Spinal cord (tissue), 10 donors: ENCODE data around the gene NLRX1. TPM values are rescaled to one million over a fixed set of nuclear protein-coding genes. Genes with fewer than 3 reads are reported as not detected.
"Not testable (repeated sequence)": the region's sequence is repeated elsewhere in the genome, so short reads cannot be mapped to it uniquely, and the experiment has no call there.

ENCODE experiments used
- DNase-seq, 6 donors: peaks; one replicate each; pipeline versions ENCODE4 v3.0.0 to v3.0.0-alpha.2; 2013 to 2015; ENCODE audit warnings: low spot score in 6 of 6, low read depth in 4 of 6
- H3K27ac ChIP-seq: one replicate; pipeline ENCODE4 v1.5.1; 2013; ENCODE audit warnings: low read depth, low read length, control low read depth
- H3K27me3 ChIP-seq: one replicate; pipeline ENCODE4 v1.6.1; 2013; ENCODE audit warnings: low read length; ENCODE audit not compliant: control insufficient read depth, insufficient read depth
- H3K36me3 ChIP-seq: one replicate; pipeline ENCODE4 v1.6.1; 2013; ENCODE audit warnings: low read length; ENCODE audit not compliant: control insufficient read depth, insufficient read depth
- H3K4me1 ChIP-seq: one replicate; pipeline ENCODE4 v1.6.1; 2013; ENCODE audit warnings: low read length; ENCODE audit not compliant: control insufficient read depth, insufficient read depth
- H3K4me3 ChIP-seq: one replicate; pipeline ENCODE4 v1.5.1; 2013; ENCODE audit warnings: low read depth, low read length, control low read depth
- H3K9me3 ChIP-seq: one replicate; pipeline ENCODE4 v1.6.1; 2013; ENCODE audit warnings: low read length; ENCODE audit not compliant: control insufficient read depth, insufficient read depth
- WGBS: methylation state at CpG from one replicate; pipeline ENCODE4 v1.1.5; 2013; ENCODE audit warnings: missing lambda C conversion rate; ENCODE audit not compliant: insufficient coverage; 5-methylcytosine and 5-hydroxymethylcytosine counted together
- polyA plus RNA-seq, 2 donors: library from polyadenylated mRNA; unstranded; fragments of 120-200 nt; gene quantifications; one replicate each; pipeline ENCODE4 v1.2.1, GENCODE V29; 2013; ENCODE audit not compliant: insufficient read length in 2 of 2
- total RNA-seq, 2 donors: library from RNA; depleted of rRNA in 1 of 2; stranded (reverse); fragments of 120-200 nt in 1 of 2; fragments of >200 nt in 1 of 2; gene quantifications; one replicate each; pipeline versions ENCODE4 v1.2.3 to v1.2.4, GENCODE V29; 2013 to 2014
- donor health status: healthy.

The NLRX1 gene
- total and polyA plus RNA-seq, 4 donors: 8.9 to 15.6 (median 9.9) TPM

- H3K27ac ChIP-seq, H3K9me3 ChIP-seq, H3K4me1 ChIP-seq, DNase-seq, H3K27me3 ChIP-seq, H3K4me3 ChIP-seq, H3K36me3 ChIP-seq: not testable (repeated sequence)
- 95% methylated on average over 11 of the region's 14 CpGs for WGBS
These were observed 22.7 kb downstream of the NLRX1 start for GRCh38 chr11:119191265-119191664.

- no peaks in the 10 kb centered on the region for H3K9me3 ChIP-seq
- H3K4me1 ChIP-seq: no peaks in the 10 kb centered on the region
- H3K36me3 ChIP-seq: peaks cover 3% of the 10 kb centered on the region
- no peak overlapping the region for H3K4me3 ChIP-seq
- no peaks in the 10 kb centered on the region for H3K27me3 ChIP-seq
- WGBS: 100% methylated on average over 2 of the region's 3 CpGs
- DNase-seq: no peak
- no peak overlapping the region for H3K27ac ChIP-seq
These were observed 23.6 kb downstream of the NLRX1 start for GRCh38 chr11:119192111-119192510.

DNA sequence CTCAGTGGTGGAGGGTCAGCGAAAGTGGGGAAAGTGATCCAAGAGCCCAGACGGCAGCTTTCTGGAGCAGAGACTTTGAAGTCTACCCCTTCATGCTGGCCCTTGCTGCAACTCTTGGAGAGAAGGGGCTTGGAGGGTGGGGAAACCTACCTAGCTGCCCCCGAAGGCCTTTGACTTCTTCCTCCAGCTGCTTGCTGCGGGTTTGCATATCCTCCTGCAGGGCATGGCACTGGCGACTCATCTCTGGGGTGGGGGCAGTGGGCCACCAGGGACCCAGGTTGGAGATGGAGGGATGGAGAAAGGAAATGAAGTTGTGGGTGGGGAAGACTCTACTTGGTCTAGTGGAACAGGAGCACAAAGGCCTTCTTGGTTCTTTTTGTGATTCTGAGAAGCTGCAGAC, 24.5 kb downstream of the NLRX1 start:
- H3K9me3 ChIP-seq: no peaks in the 10 kb centered on the region
- H3K27me3 ChIP-seq: no peaks in the 10 kb centered on the region
- 83% methylated on average over 5 of the region's 5 CpGs for WGBS
- no peaks in the 10 kb centered on the region for H3K4me1 ChIP-seq
- H3K4me3 ChIP-seq: no peak overlapping the region
- H3K27ac ChIP-seq: no peak overlapping the region
- DNase-seq: no peak
- H3K36me3 ChIP-seq: no peaks in the 10 kb centered on the region

GRCh38 chr11:119193626-119194025, 25.1 kb downstream of the NLRX1 start:
- Histone ChIP-seq H3K9me3 (no peaks in the 10 kb centered on the region), H3K36me3 (no peaks in the 10 kb centered on the region), H3K4me1 (no peaks in the 10 kb centered on the region), H3K27ac (no peak overlapping the region), H3K4me3 (no peak overlapping the region), H3K27me3 (no peaks in the 10 kb centered on the region)
- 94% methylated on average over 7 of the region's 10 CpGs for WGBS
- no peak for DNase-seq

DNA sequence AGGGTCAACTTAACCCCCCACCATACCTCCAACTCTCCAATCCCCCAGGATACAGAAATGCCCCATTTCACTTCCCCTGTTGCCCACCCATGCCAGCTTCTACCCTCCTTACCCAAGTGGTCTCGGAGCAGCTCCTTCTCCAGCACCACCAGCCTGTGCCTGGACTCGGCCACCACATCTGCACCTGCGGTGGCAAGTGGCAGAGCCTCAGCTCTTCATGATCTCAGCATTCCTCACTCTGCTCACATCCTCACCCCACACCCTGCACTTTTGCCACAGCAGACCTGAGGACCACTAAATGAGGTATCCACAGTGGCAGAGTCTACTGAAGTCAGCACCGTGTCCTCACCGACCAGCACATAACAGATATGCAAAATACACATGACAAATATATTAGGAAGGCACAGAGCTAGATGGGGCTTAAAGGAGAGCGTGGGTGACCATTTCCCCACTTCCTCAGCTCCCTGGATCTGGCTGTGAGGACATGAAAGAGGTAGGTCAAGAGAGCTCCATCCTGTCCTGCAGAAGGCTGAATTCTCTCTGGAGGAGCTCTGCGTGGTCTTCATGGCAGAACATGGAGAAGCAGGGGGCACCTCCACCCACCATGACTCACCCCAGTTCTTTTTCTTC, 26.4 kb downstream of the NLRX1 start:
- Histone ChIP-seq H3K27ac (no peak overlapping the region), H3K27me3 (no peaks in the 10 kb centered on the region), H3K4me3 (no peak overlapping the region), H3K9me3 (no peaks in the 10 kb centered on the region), H3K36me3 (no peaks in the 10 kb centered on the region), H3K4me1 (no peaks in the 10 kb centered on the region)
- no peak for DNase-seq
- WGBS: 81% methylated on average over 2 of the region's 7 CpGs

DNA sequence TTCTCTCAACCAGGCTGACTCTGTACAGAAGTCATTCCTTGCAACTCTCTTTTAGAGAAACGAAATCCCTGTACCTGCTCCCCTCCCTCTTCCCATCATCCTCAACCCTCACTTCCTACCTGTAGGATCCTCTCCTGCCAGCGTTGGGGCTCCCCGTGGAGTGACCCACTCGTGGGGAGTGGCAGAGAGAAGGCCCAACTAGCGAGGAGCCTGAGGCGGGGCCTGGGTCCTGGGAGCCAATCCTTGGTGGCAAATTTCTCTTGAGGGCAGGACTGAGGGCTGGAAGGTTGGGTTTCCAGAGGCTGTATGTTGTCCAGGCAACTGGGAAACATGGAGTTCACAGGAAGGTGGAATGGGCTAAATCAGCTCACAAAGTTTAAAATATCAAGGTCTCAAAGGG, 27.2 kb downstream of the NLRX1 start:
- H3K27me3 ChIP-seq: no peaks in the 10 kb centered on the region
- WGBS: 21% methylated on average over 5 of the region's 6 CpGs
- no peak overlapping the region for H3K27ac ChIP-seq
- no peaks in the 10 kb centered on the region for H3K4me1 ChIP-seq
- H3K4me3 ChIP-seq: no peak overlapping the region
- no peaks in the 10 kb centered on the region for H3K36me3 ChIP-seq
- H3K9me3 ChIP-seq: no peaks in the 10 kb centered on the region
- DNase-seq: peak in 2 of 6 donors; percentile 2 to 25

DNA sequence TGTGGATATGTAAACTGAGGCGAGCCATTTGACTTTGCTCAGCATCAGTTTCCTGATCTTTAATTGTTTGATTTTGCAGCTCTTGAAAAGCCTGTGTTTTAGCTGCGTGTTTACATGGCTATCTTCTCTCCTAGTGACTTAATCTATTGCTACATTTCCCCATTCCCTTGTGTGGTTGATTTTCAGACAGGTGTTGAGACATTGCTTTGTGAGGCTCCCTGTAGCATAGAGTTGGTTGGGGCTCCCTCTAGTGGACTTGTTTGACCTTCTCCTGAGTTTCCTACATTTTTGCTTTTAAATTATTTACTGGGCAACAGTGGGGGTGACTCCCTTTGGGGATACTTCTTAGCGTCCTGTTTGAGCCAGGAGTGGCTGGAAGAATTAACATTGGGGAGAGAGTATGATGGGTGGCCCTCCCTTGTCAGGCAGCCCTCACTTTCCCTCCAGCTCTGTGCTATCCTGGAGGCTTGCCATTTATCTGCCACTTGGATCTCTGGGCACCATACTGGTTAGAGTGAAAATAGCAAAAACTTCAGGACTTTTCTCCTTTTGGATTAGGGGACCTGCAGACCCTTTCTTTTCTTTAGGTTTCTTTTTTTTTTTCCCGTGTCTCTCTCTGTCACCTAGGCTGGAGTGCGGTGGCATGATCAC, 28.4 kb downstream of the NLRX1 start:
- 100% methylated on average over 1 of the region's 5 CpGs for WGBS
- Histone ChIP-seq H3K4me1 (no peaks in the 10 kb centered on the region), H3K36me3 (no peaks in the 10 kb centered on the region), H3K27me3 (no peaks in the 10 kb centered on the region), H3K4me3 (no peak overlapping the region), H3K9me3 (no peaks in the 10 kb centered on the region), H3K27ac (no peak overlapping the region)
- DNase-seq: peak in 5 of 6 donors; percentile 50 to 94 (median 74)

DNA sequence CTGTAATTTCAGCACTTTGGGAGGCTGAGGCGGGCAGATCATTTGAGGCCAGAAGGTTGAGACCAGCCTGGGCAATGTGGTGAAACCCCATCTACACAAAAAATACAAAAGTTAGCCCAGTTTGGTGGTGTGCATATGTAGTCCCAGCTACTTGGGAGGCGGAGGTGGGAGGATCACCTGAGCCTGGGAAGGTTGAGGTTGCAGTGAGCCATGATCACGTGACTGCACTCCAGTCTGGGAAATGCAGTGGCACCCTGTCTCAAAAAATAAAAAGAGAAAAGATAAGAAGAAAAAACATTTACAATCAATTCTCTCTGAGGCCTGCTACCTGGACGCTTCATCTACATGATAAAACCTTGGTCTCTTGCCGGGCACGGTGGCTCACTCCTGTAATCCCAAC, 30.4 kb downstream of the NLRX1 start:
- DNase-seq: no peak
- 73% methylated on average over 4 of the region's 6 CpGs for whole genome bisulfite sequencing
- no peak overlapping the region for H3K27ac ChIP-seq
- no peaks in the 10 kb centered on the region for H3K9me3 ChIP-seq
- H3K36me3 ChIP-seq: no peaks in the 10 kb centered on the region
- H3K4me1 ChIP-seq: no peaks in the 10 kb centered on the region
- no peaks in the 10 kb centered on the region for H3K27me3 ChIP-seq
- H3K4me3 ChIP-seq: no peak overlapping the region

GRCh38 chr11:119201236-119201635, 32.7 kb downstream of the NLRX1 start:
- not testable (repeated sequence) for H3K4me1 ChIP-seq, H3K4me3 ChIP-seq, DNase-seq, H3K9me3 ChIP-seq, H3K27me3 ChIP-seq, H3K27ac ChIP-seq, H3K36me3 ChIP-seq
- no CpG with 5 or more reads among the region's 5 CpGs for WGBS

GRCh38 chr11:119202554-119202953, 34.0 kb downstream of the NLRX1 start:
- H3K27me3 ChIP-seq: no peaks in the 10 kb centered on the region
- H3K36me3 ChIP-seq: no peaks in the 10 kb centered on the region
- 100% methylated on average over 3 of the region's 7 CpGs for WGBS
- DNase-seq: no peak
- H3K4me3 ChIP-seq: no peak overlapping the region
- no peaks in the 10 kb centered on the region for H3K9me3 ChIP-seq
- H3K4me1 ChIP-seq: peaks cover 6% of the 10 kb centered on the region
- no peak overlapping the region for H3K27ac ChIP-seq
